Measurements from ENCODE around the gene LPCAT2.

DNA sequence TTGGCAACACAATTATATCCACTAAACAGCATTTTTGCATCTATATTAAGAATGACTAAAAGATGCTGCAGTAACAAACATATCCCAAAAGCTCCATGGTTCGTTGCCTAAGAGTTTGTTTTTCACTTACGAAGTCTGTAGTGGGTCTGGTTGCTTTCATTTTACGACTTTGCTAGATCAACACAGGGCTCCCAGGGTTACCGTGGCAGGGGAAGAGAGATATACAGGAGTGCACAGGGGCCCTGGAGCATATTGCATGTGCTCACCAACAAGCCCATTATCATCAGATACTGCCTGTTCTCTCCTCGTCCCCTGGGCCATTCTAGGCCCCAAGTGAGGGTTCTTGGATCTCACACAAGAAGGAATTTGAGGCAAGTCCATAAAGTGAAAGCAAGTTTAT is 33.0 kb upstream of the LPCAT2 start:
- TF ChIP-seq, protein P1, sequence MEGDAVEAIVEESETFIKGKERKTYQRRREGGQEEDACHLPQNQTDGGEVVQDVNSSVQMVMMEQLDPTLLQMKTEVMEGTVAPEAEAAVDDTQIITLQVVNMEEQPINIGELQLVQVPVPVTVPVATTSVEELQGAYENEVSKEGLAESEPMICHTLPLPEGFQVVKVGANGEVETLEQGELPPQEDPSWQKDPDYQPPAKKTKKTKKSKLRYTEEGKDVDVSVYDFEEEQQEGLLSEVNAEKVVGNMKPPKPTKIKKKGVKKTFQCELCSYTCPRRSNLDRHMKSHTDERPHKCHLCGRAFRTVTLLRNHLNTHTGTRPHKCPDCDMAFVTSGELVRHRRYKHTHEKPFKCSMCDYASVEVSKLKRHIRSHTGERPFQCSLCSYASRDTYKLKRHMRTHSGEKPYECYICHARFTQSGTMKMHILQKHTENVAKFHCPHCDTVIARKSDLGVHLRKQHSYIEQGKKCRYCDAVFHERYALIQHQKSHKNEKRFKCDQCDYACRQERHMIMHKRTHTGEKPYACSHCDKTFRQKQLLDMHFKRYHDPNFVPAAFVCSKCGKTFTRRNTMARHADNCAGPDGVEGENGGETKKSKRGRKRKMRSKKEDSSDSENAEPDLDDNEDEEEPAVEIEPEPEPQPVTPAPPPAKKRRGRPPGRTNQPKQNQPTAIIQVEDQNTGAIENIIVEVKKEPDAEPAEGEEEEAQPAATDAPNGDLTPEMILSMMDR (CRISPR knock-in tag; IDR thresholded peaks at IDR 0.05), result no peak
- TF ChIP-seq SP5 (CRISPR knock-in tag; IDR thresholded peaks at IDR 0.05; ENCODE audit: borderline replicate concordance, low read depth), result no peak
- TF ChIP-seq POLR2G (IDR thresholded peaks at IDR 0.05; ENCODE audit: low read depth, low read length), result no peak
- TF ChIP-seq ZNF367 (CRISPR knock-in tag; IDR thresholded peaks at IDR 0.05; ENCODE audit: borderline replicate concordance), result no peak
- TF ChIP-seq ZFP91 (CRISPR knock-in tag; IDR thresholded peaks at IDR 0.05; ENCODE audit: borderline replicate concordance), result no peak
- no peak for TF ChIP-seq ZFX (CRISPR knock-in tag; IDR thresholded peaks at IDR 0.05; ENCODE audit: low read depth)
- no peak for TF ChIP-seq ZNF383 (CRISPR knock-in tag; IDR thresholded peaks at IDR 0.05; ENCODE audit: borderline replicate concordance)

Data from HepG2 (cell line).